ENCODE data around the gene ZP2. TPM values are rescaled to one million over a fixed set of nuclear protein-coding genes. Genes with fewer than 3 reads are reported as not detected.

ZP2 gene
- total RNA-seq, 1 experiment from 2014 or later, result not detected

DNA sequence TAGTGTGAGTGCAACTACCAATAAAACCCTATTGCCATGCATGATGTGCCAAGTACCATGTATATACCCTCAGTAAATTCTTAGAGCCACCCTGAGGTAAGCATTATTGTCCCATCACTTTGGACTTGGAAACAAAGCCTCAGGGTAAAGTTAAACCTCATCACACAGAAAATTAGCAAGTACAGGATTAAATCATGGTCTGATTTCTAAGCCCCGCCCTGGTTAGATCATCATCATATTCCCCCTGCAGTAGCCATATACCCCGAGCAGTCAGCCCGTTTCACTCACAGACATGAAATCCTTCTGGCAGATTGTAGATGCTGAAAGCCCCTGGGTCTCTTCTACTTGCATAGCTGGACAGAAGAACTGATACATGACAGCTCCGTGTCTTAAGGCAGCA, 4.8 kb downstream of the ZP2 start:
- TF ChIP-seq EZH2phosphoT487 (IDR thresholded peaks at IDR 0.05; ENCODE audit: borderline replicate concordance, low read length) (no peak), EZH2 (IDR thresholded peaks at IDR 0.05; ENCODE audit: low read length, unreplicated experiment) (no peak)
- TF ChIP-seq, protein P1, sequence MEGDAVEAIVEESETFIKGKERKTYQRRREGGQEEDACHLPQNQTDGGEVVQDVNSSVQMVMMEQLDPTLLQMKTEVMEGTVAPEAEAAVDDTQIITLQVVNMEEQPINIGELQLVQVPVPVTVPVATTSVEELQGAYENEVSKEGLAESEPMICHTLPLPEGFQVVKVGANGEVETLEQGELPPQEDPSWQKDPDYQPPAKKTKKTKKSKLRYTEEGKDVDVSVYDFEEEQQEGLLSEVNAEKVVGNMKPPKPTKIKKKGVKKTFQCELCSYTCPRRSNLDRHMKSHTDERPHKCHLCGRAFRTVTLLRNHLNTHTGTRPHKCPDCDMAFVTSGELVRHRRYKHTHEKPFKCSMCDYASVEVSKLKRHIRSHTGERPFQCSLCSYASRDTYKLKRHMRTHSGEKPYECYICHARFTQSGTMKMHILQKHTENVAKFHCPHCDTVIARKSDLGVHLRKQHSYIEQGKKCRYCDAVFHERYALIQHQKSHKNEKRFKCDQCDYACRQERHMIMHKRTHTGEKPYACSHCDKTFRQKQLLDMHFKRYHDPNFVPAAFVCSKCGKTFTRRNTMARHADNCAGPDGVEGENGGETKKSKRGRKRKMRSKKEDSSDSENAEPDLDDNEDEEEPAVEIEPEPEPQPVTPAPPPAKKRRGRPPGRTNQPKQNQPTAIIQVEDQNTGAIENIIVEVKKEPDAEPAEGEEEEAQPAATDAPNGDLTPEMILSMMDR (conservative IDR thresholded peaks at IDR 0.05; ENCODE audit: low read depth, low read length), result no peak
- no peaks in the 10 kb centered on the region for H3K36me3 ChIP-seq (ENCODE audit: low read depth, low read length)
- no peak overlapping the region for H2AFZ ChIP-seq (ENCODE audit: low read length)
- ATAC-seq (no peak), DNase-seq (no peak)
- BruUV-seq (replicated peaks), result no TSS peak
- H3K4me1 ChIP-seq (ENCODE audit: insufficient read depth, low read length), result no peaks in the 10 kb centered on the region
- no peaks in the 10 kb centered on the region for H3K9me2 ChIP-seq (replicated peaks; ENCODE audit: low read length)
- H3K27ac ChIP-seq (ENCODE audit: low read length), result no peak overlapping the region
- no peaks in the 10 kb centered on the region for H3F3A ChIP-seq (ENCODE audit: low read length, unreplicated experiment)
- CTCF ChIA-PET, result no interaction called here
- H3K4me2 ChIP-seq (ENCODE audit: low read length), result no peak overlapping the region
- H3K79me2 ChIP-seq (ENCODE audit: low read length), result no peaks in the 10 kb centered on the region
- intact Hi-C loops (cut with micrococcal nuclease), result no loop called here
- peaks cover 14% of the 10 kb centered on the region; the same call in 1 of the 2 replicates for H3K27me3 ChIP-seq (ENCODE audit: low read length)
- no peaks in the 10 kb centered on the region for H4K20me1 ChIP-seq (ENCODE audit: low read length)
- POLR2A ChIA-PET (ENCODE audit: unreplicated experiment), result no interaction called here
- no peak overlapping the region for H3K9ac ChIP-seq (ENCODE audit: low read length)
- H3K4me3 ChIP-seq (ENCODE audit: low read length), result no peak overlapping the region
- no peaks in the 10 kb centered on the region for H3K9me3 ChIP-seq (ENCODE audit: low read length)

DNA sequence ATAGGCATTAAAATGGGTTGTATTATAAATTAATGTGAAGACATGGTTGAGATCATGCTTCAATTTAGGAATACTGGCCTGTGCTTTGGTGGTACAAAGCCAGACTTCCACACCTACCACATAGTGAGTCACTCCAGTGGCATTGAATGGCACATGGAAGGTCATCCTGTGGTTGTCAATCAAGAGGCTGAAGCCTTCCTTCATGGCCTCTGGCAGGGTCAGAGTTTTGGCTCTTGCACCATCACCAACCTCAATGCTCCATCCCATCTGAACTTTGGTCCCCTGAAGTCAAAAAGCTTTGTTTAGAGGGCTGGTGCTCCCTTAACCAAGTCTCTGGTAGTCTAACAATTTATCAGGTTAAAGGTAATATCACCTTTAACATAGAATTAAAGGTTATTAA, 6.1 kb downstream of the ZP2 start:
- Histone ChIP-seq H3K36me3 (ENCODE audit: low read depth, low read length) (no peaks in the 10 kb centered on the region), H3K79me2 (ENCODE audit: low read length) (no peaks in the 10 kb centered on the region), H3K4me3 (ENCODE audit: low read length) (no peak overlapping the region), H3F3A (ENCODE audit: low read length, unreplicated experiment) (no peaks in the 10 kb centered on the region), H2AFZ (ENCODE audit: low read length) (no peak overlapping the region), H3K9ac (ENCODE audit: low read length) (no peak overlapping the region), H3K4me2 (ENCODE audit: low read length) (no peak overlapping the region), H3K27me3 (ENCODE audit: low read length) (peaks cover 14% of the 10 kb centered on the region; the same call in 1 of the 2 replicates), H3K9me2 (replicated peaks; ENCODE audit: low read length) (no peaks in the 10 kb centered on the region), H3K4me1 (ENCODE audit: insufficient read depth, low read length) (no peaks in the 10 kb centered on the region), H4K20me1 (ENCODE audit: low read length) (no peaks in the 10 kb centered on the region), H3K27ac (ENCODE audit: low read length) (no peak overlapping the region), H3K9me3 (ENCODE audit: low read length) (no peaks in the 10 kb centered on the region)
- ATAC-seq (no peak), DNase-seq (no peak)
- ChIA-PET CTCF (no interaction called here), POLR2A (ENCODE audit: unreplicated experiment) (no interaction called here)
- intact Hi-C loops (cut with micrococcal nuclease), result no loop called here
- BruUV-seq (replicated peaks), result no TSS peak
- TF ChIP-seq EZH2phosphoT487 (IDR thresholded peaks at IDR 0.05; ENCODE audit: borderline replicate concordance, low read length), result no peak
- TF ChIP-seq, protein P1 (conservative IDR thresholded peaks at IDR 0.05; ENCODE audit: low read depth, low read length), result no peak
- TF ChIP-seq EZH2 (IDR thresholded peaks at IDR 0.05; ENCODE audit: low read length, unreplicated experiment), result no peak

DNA sequence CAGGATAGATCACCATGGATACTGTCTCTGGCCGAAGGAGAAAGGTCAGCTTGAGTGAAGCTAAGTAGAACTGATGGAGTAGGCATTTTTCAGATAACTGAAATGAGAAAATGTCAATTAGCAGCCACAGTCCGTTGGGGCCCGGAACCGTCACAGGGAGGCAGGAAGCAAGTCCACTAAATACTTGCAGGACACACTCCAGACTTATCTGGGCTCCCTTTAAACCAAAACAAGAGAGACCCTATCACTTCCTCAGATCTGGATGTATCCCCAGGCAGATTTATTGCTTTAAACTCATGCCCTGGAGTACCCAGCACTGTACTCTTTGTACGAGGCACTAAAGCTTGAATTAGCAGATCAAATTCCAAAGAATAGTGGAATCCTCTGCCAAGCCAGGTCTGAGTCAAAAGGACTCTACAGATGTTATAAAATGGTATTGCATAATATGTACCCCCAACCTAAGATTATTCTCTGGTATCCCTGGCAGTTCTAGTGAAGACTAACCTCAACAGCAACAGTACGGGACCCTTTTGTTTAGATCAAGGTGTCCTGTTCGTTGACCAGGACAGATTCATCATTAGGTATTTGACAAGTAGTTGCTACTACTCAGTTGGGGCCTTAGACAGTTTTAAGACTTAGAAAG, 8.1 kb downstream of the ZP2 start:
- H3F3A ChIP-seq (ENCODE audit: low read length, unreplicated experiment), result no peaks in the 10 kb centered on the region
- TF ChIP-seq, protein P1 (conservative IDR thresholded peaks at IDR 0.05; ENCODE audit: low read depth, low read length), result no peak
- no peak for TF ChIP-seq EZH2 (IDR thresholded peaks at IDR 0.05; ENCODE audit: low read length, unreplicated experiment)
- TF ChIP-seq EZH2phosphoT487 (IDR thresholded peaks at IDR 0.05; ENCODE audit: borderline replicate concordance, low read length), result no peak
- no peaks in the 10 kb centered on the region for H4K20me1 ChIP-seq (ENCODE audit: low read length)
- H3K79me2 ChIP-seq (ENCODE audit: low read length), result no peaks in the 10 kb centered on the region
- ChIA-PET POLR2A (ENCODE audit: unreplicated experiment) (interaction anchor here (0.8 kb wide), 1 partner anchor 83 kb away, joined by 7 read pairs; no protein-coding TSS in a partner anchor), CTCF (no interaction called here)
- no peak overlapping the region for H2AFZ ChIP-seq (ENCODE audit: low read length)
- intact Hi-C loops (cut with micrococcal nuclease), result no loop called here
- H3K36me3 ChIP-seq (ENCODE audit: low read depth, low read length), result no peaks in the 10 kb centered on the region
- H3K4me1 ChIP-seq (ENCODE audit: insufficient read depth, low read length), result no peaks in the 10 kb centered on the region
- no peak overlapping the region for H3K4me3 ChIP-seq (ENCODE audit: low read length)
- H3K9me3 ChIP-seq (ENCODE audit: low read length), result no peaks in the 10 kb centered on the region
- no TSS peak for BruUV-seq (replicated peaks)
- DNase-seq (no peak), ATAC-seq (no peak)
- H3K9ac ChIP-seq (ENCODE audit: low read length), result no peak overlapping the region
- no peak overlapping the region for H3K27ac ChIP-seq (ENCODE audit: low read length)
- H3K9me2 ChIP-seq (replicated peaks; ENCODE audit: low read length), result no peaks in the 10 kb centered on the region
- H3K4me2 ChIP-seq (ENCODE audit: low read length), result no peak overlapping the region
- H3K27me3 ChIP-seq (ENCODE audit: low read length), result peaks cover 21% of the 10 kb centered on the region; the same call in 1 of the 2 replicates

All from PC-3 (cell line).